Panc1 (cell line): ENCODE results near the gene CEP192. TPM values are rescaled to one million over a fixed set of nuclear protein-coding genes. Genes with fewer than 3 reads are reported as not detected.

Source experiments
- ATAC-seq: fragments of 200-7000 bp; cut with Tn5 transposase; 2 replicates; pipeline ENCODE4 v1.9.1; 2020; ENCODE audit warnings: mild to moderate bottlenecking, moderate library complexity
- BruUV-seq: library from RNA; stranded (reverse); fragments of 400-500 nt; replicated peaks from 2 replicates; lab custom pipeline; 2021; lab: Mats Ljungman, UMichigan
- CTCF ChIA-PET: fragments of 300-600 bp; sonication (Branson Sonifier 250); formaldehyde crosslinking; loops from one replicate; lab custom pipeline; 2022; ENCODE audit warnings: antibody characterized with exemption; lab: Charles Lee
- POLR2A ChIA-PET: fragments of 300-600 bp; sonication (Branson Sonifier 250); formaldehyde crosslinking; loops from one replicate; lab custom pipeline; 2022; ENCODE audit warnings: antibody characterized with exemption; lab: Charles Lee
- DNase-seq: peaks from one replicate; pipeline ENCODE4 v3.0.0-alpha.2; 2010; ENCODE audit warnings: low read depth, low spot score
- H3K27ac ChIP-seq: 2 replicates; pipeline ENCODE4 v1.5.1; 2011; ENCODE audit warnings: mild to moderate bottlenecking, low read length, inconsistent platforms
- H3K27me3 ChIP-seq: fragments of 200-500 bp; sonication (Bioruptor generic); 2 replicates; pipeline ENCODE4 v1.6.0; 2014; ENCODE audit warnings: low read length, inconsistent platforms; ENCODE audit not compliant: control insufficient read depth, insufficient read depth
- H3K36me3 ChIP-seq: fragments of 200-500 bp; sonication (Bioruptor generic); 2 replicates; pipeline ENCODE4 v1.5.1; 2014; ENCODE audit warnings: inconsistent platforms, mild to moderate bottlenecking, low read length, moderate library complexity; ENCODE audit not compliant: control insufficient read depth, insufficient read depth
- H3K4me1 ChIP-seq: 2 replicates; pipeline ENCODE4 v1.5.1; 2011; ENCODE audit warnings: inconsistent platforms, mild to moderate bottlenecking, low read length, moderate library complexity; ENCODE audit not compliant: control insufficient read depth, insufficient read depth
- H3K4me3 ChIP-seq, 2 experiments: 2 replicates each; pipeline ENCODE4 v1.5.1; 2011 to 2012; ENCODE audit warnings: low read depth in 2 of 2, low read length in 2 of 2, mild to moderate bottlenecking in 2 of 2, inconsistent platforms in 1 of 2, moderate library complexity in 1 of 2
- H3K9me3 ChIP-seq: fragments of 200-500 bp; sonication (Bioruptor generic); 2 replicates; pipeline ENCODE4 v1.5.1; 2014; ENCODE audit warnings: low read depth, mild to moderate bottlenecking, inconsistent platforms, low read length, moderate library complexity; ENCODE audit not compliant: control insufficient read depth, insufficient read depth
- POLR2AphosphoS5 ChIP-seq: IDR thresholded peaks from 2 replicates; pipeline ENCODE4 v1.6.1; 2012; ENCODE audit warnings: mild to moderate bottlenecking, low read depth, low read length, moderate library complexity
- SIN3A ChIP-seq: IDR thresholded peaks from 2 replicates; pipeline ENCODE4 v1.6.1; 2012; ENCODE audit warnings: low read depth, mild to moderate bottlenecking, low read length, moderate library complexity, borderline replicate concordance; ENCODE audit not compliant: insufficient read depth
- TCF7L2 ChIP-seq: IDR thresholded peaks from 2 replicates; pipeline ENCODE4 v1.6.1; 2011; ENCODE audit warnings: mild to moderate bottlenecking, low read depth, low read length, inconsistent platforms
- in situ Hi-C: cut with HindIII; loops from 2 replicates; pipeline ENCODE4 v1.10.0; 2016; ENCODE audit warnings: low sequenced_read_pairs, low pct_unique_long_range_greater_than_20kb
- intact Hi-C: fragments of 100-400 bp; cut with micrococcal nuclease; formaldehyde crosslinking; loops from one replicate; pipeline ENCODE4 v1.10.0; 2022; ENCODE audit not compliant: unreplicated experiment
- total RNA-seq: library from RNA; stranded (reverse); gene quantifications from one replicate; pipeline ENCODE4 v1.2.1, GENCODE V29; 2021; ENCODE audit not compliant: unreplicated experiment
- TF ChIP-seq, protein P1 (sequence below), 2 experiments: IDR thresholded peaks; 2 replicates each; pipeline ENCODE4 v1.6.1; 2011 to 2012; ENCODE audit warnings: low read depth in 2 of 2, control low read depth in 1 of 2, low read length in 1 of 2, mild to moderate bottlenecking in 1 of 2, moderate library complexity in 1 of 2; ENCODE audit not compliant: insufficient read depth in 1 of 2
- TF ChIP-seq, protein P2 (sequence below): fragments of 450-650 bp; IDR thresholded peaks from 2 replicates; pipeline ENCODE4 v1.5.1; 2017; ENCODE audit warnings: mild to moderate bottlenecking

Gene CEP192
- total RNA-seq, 1 experiment from 2014 or later: 27.2 TPM

DNA sequence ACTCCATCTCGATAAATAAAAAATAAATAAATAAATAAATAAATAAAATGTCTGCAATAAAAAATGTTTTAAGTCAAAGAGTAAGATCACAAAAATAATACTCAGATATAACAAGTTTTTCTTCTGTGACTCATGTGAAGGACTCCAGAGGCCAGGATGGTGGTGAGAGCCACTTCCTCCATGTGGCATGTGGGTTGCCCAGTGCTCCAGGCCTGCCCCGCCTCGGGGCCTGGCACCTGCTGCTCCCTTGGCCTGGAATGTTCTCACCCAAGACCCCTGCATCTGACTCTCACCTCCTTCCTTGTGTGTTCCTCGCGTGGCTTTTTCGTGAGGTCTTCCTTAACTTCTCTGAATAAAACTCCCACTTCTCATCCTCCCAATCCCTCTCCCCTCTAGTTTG is 150.0 kb downstream of the CEP192 start:
- Histone ChIP-seq H3K27me3 (no peaks in the 10 kb centered on the region), H3K36me3 (no peaks in the 10 kb centered on the region), H3K4me3 (no peak overlapping the region), H3K4me1 (no peaks in the 10 kb centered on the region), H3K27ac (no peak overlapping the region), H3K9me3 (no peaks in the 10 kb centered on the region)
- TF ChIP-seq POLR2AphosphoS5 (no peak), TCF7L2 (no peak), SIN3A (no peak)
- TF ChIP-seq, protein P1, sequence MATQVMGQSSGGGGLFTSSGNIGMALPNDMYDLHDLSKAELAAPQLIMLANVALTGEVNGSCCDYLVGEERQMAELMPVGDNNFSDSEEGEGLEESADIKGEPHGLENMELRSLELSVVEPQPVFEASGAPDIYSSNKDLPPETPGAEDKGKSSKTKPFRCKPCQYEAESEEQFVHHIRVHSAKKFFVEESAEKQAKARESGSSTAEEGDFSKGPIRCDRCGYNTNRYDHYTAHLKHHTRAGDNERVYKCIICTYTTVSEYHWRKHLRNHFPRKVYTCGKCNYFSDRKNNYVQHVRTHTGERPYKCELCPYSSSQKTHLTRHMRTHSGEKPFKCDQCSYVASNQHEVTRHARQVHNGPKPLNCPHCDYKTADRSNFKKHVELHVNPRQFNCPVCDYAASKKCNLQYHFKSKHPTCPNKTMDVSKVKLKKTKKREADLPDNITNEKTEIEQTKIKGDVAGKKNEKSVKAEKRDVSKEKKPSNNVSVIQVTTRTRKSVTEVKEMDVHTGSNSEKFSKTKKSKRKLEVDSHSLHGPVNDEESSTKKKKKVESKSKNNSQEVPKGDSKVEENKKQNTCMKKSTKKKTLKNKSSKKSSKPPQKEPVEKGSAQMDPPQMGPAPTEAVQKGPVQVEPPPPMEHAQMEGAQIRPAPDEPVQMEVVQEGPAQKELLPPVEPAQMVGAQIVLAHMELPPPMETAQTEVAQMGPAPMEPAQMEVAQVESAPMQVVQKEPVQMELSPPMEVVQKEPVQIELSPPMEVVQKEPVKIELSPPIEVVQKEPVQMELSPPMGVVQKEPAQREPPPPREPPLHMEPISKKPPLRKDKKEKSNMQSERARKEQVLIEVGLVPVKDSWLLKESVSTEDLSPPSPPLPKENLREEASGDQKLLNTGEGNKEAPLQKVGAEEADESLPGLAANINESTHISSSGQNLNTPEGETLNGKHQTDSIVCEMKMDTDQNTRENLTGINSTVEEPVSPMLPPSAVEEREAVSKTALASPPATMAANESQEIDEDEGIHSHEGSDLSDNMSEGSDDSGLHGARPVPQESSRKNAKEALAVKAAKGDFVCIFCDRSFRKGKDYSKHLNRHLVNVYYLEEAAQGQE (IDR thresholded peaks at IDR 0.05; ENCODE audit: insufficient read depth in 1 of 2, low read depth in 2 of 2, low read length in 1 of 2): no peak
- TF ChIP-seq, protein P2, sequence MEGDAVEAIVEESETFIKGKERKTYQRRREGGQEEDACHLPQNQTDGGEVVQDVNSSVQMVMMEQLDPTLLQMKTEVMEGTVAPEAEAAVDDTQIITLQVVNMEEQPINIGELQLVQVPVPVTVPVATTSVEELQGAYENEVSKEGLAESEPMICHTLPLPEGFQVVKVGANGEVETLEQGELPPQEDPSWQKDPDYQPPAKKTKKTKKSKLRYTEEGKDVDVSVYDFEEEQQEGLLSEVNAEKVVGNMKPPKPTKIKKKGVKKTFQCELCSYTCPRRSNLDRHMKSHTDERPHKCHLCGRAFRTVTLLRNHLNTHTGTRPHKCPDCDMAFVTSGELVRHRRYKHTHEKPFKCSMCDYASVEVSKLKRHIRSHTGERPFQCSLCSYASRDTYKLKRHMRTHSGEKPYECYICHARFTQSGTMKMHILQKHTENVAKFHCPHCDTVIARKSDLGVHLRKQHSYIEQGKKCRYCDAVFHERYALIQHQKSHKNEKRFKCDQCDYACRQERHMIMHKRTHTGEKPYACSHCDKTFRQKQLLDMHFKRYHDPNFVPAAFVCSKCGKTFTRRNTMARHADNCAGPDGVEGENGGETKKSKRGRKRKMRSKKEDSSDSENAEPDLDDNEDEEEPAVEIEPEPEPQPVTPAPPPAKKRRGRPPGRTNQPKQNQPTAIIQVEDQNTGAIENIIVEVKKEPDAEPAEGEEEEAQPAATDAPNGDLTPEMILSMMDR: no peak
- BruUV-seq: no TSS peak
- ChIA-PET POLR2A (interaction anchor here (0.7 kb wide), 1 partner anchor 160 kb away, joined by 14 read pairs; no protein-coding TSS in a partner anchor), CTCF (no interaction called here)
- intact Hi-C loops: no loop called here
- ATAC-seq: no peak
- in situ Hi-C loops: no loop called here
- no peak for DNase-seq

DNA sequence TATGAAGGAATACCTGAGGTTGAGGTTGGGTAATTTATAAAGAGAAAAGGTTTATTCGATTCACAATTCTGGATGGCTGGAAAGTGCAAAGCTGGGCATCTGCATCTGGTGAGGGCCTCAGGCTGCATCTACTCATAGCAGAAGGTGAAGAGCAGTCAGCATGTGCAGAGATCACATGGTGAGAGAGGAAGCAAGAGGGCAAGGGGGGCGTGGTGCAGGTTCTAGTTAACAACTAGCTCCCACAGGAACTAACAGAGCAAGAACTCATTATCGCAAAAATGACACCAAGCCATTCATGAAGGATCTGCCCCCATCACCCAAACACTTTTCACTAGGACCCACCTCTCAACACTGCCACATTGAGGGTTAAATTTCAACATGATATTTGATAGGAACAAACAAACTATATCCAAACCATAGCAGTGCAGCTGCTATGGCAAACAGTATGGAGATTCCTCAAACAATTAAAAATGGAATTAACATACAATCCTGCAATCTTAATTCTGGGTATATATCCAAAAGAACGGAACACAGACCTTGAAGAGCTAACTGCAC is 154.6 kb downstream of the CEP192 start:
- intact Hi-C loops (no loop called here), in situ Hi-C loops (no loop called here)
- Histone ChIP-seq H3K4me3 (no peak overlapping the region), H3K36me3 (no peaks in the 10 kb centered on the region), H3K9me3 (no peaks in the 10 kb centered on the region), H3K27me3 (no peaks in the 10 kb centered on the region; the same call in 1 of the 2 replicates), H3K4me1 (no peaks in the 10 kb centered on the region), H3K27ac (no peak overlapping the region)
- ATAC-seq (no peak), DNase-seq (no peak)
- ChIA-PET CTCF (interaction anchor here (1.5 kb wide), 1 partner anchor 14 kb away, joined by 5 read pairs; no protein-coding TSS in a partner anchor), POLR2A (no interaction called here)
- no TSS peak for BruUV-seq
- TF ChIP-seq SIN3A (no peak), POLR2AphosphoS5 (no peak), TCF7L2 (no peak)
- TF ChIP-seq, protein P2: no peak
- TF ChIP-seq, protein P1 (IDR thresholded peaks at IDR 0.05; ENCODE audit: insufficient read depth in 1 of 2, low read depth in 2 of 2, low read length in 1 of 2): no peak
